Measurements from ENCODE around the gene LYPD6B.
"Not testable (repeated sequence)": the region's sequence is repeated elsewhere in the genome, so short reads cannot be mapped to it uniquely, and the experiment has no call there.

The LYPD6B gene

GRCh38 chr2:149219856-149220255, 181.4 kb downstream of the LYPD6B start:
- DNase-seq = no peak

- DNase-seq = no peak
Observed at GRCh38 chr2:149221002-149221401, 182.5 kb downstream of the LYPD6B start.

- no peak for DNase-seq
Observed at GRCh38 chr2:149221898-149222297, 183.4 kb downstream of the LYPD6B start.

GRCh38 chr2:149223472-149224095, 185.1 kb downstream of the LYPD6B start:
- no peak for DNase-seq

GRCh38 chr2:149224543-149224942, 186.0 kb downstream of the LYPD6B start:
- DNase-seq = no peak

- no peak for DNase-seq
Observed at GRCh38 chr2:149225446-149225845, 186.9 kb downstream of the LYPD6B start.

GRCh38 chr2:149226790-149227189, 188.3 kb downstream of the LYPD6B start:
- DNase-seq = no peak

GRCh38 chr2:149235816-149236375, 197.4 kb downstream of the LYPD6B start:
- DNase-seq = no peak

GRCh38 chr2:149236410-149236809, 197.9 kb downstream of the LYPD6B start:
- no peak for DNase-seq

- no peak for DNase-seq
Observed at GRCh38 chr2:149246186-149246585, 207.7 kb downstream of the LYPD6B start.

- not testable (repeated sequence) for DNase-seq
Observed at GRCh38 chr2:149251436-149251835, 212.9 kb downstream of the LYPD6B start.

GRCh38 chr2:149256877-149257276, 218.4 kb downstream of the LYPD6B start:
- not testable (repeated sequence) for DNase-seq

- no peak for DNase-seq
Observed at GRCh38 chr2:149258531-149258930, 220.0 kb downstream of the LYPD6B start.

- DNase-seq = no peak
Observed at GRCh38 chr2:149259136-149259535, 220.6 kb downstream of the LYPD6B start.

GRCh38 chr2:149261692-149262091, 223.2 kb downstream of the LYPD6B start:
- DNase-seq = no peak

Measured in effector CD8-positive, alpha-beta T cell (primary cell).